CMK (cell line): Measurements from ENCODE around the gene TAS2R4.
"Not testable (repeated sequence)": the region's sequence is repeated elsewhere in the genome, so short reads cannot be mapped to it uniquely, and the experiment has no call there.

Experiments
- DNase-seq: peaks from one replicate; pipeline ENCODE4 v3.0.0-alpha.2; 2010; ENCODE audit warnings: low read depth

TAS2R4 gene, protein sequence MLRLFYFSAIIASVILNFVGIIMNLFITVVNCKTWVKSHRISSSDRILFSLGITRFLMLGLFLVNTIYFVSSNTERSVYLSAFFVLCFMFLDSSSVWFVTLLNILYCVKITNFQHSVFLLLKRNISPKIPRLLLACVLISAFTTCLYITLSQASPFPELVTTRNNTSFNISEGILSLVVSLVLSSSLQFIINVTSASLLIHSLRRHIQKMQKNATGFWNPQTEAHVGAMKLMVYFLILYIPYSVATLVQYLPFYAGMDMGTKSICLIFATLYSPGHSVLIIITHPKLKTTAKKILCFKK

DNA sequence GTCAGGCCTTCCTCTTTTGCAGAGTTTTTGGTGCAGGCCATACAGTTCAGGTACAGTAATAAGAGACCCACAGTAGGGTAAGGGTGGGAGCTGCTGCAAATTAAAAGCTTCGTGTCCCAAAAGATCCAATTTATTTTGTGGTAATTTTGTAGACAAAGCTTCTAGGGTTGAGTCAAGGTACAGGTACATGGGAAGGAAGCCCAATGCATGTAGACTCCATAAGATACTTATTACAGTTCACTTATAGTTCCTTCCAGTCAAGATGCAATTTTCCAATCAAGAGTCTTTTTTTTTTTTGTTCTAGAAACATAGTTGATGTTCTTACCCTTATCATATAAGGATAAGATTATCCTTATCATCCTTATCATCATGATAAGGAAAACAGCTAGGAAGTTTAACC, at the start of gene TAS2R4:
Gene TAS2R4 (plus strand): TSS at position 301 of the 400 bp plus-strand sequence. CDS start 1,815 bp downstream, outside the sequence.
- DNase-seq = no peak

- DNase-seq = no peak
These were observed 47.5 kb upstream of the TAS2R4 start for GRCh38 chr7:141729020-141729419.

- no peak for DNase-seq
These were observed 44.9 kb upstream of the TAS2R4 start for GRCh38 chr7:141731476-141732149.

GRCh38 chr7:141737118-141737835, 39.2 kb upstream of the TAS2R4 start:
- no peak for DNase-seq

DNA sequence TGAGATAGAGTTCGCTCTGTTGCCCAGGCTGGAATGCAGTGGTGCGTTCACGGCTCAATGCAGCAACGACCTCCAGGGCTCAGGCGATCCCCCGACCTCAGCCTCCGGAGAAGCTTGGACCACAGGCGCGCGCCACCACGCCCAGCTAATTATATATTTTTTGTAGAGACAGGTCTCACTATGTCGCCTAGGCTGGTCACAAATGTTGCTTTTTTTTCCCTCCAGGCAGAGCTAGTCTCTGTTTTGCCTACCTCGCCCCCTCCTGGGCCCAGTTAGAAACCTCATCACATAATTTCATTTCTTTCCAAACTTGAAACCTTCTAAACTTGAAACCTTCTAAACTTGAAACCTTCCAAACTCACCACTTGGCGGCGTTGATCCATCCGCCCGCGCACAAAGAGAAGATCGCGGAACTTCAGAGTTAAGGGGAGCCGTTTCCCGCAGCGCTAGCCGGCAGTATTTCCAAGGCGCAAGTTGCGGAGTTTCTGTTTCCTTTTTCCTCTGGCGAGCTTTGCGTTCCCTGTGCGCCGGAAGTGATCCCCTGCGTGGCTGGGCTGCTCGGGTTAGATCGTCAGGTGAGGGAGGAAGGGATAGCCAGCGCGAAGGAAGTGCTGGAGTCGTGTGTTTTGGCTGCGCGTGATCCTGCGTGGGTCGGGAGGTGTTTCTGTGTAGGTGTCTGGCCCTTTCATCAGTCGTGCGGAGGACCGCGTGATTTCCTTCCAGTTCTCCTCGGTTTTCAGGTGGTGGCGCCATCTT, 38.5 kb upstream of the TAS2R4 start, which contains the start of gene SSBP1:
Gene SSBP1 (plus strand): TSS at position 523 of the 756 bp plus-strand sequence. CDS start 809 bp downstream, outside the sequence.
- DNase-seq = peak; percentile 79

DNA sequence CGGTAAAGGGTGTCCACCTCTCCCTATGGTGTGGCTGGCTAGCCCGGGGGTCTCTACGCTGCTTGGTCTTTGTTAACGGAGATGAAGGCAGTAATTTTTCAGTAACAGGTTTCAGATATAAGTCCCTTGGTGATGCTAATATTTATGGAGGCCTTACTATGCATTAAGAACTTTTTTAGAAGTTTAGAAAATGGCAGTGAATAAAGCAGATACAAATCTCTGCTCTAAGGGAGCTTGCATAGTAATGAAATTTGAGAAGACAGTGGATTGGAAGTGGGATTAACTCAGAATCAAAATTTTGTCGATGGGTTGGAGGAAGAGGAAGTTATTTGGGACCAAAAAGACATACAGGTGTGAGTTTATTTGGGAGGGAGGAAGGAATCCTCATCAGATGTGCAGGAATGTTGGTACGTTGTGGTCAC, 37.9 kb upstream of the TAS2R4 start:
- no peak for DNase-seq

DNA sequence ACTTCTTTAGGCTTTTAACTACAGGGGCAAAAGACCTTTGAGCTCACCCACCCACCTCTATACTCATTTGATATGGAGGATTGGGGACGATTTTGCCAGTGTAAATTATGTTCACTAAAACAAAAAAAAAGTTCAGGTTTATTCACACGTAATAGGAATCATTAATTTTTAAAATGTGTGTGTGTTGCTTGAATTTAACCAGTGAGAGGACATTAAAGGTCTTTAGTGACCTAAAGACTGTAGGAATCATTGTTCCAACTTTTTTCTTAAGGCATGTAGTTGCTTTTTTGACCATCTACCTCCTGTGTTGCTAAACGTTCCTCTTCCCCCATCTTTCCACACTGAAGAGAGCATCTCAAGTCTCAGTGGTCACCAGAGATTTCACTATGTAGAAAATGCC, 37.2 kb upstream of the TAS2R4 start:
- DNase-seq = no peak

GRCh38 chr7:141742229-141742628, 34.2 kb upstream of the TAS2R4 start:
- DNase-seq = no peak

- no peak for DNase-seq
These were observed 32.3 kb upstream of the TAS2R4 start for GRCh38 chr7:141744131-141744530.

DNA sequence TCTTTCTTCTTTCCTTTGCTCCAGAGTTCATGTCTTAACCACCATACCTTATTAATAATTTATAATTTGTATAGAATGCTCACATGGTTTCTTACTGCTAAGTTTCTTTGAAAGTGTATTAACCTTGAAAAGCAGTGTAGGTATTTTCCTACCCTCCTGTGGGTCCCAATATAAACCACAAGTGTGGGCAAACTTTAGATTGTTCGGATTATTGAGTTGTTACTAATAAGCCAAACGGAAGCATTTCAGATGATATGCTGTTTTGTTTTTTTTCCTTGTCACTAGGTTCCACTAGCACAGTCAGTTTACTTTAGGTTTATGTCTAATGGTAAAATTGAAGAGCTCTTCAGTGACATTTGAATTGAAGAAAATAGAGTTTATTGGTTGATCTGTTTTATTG, 28.1 kb upstream of the TAS2R4 start:
- no peak for DNase-seq

GRCh38 chr7:141751904-141752303, 24.6 kb upstream of the TAS2R4 start:
- not testable (repeated sequence) for DNase-seq

GRCh38 chr7:141752634-141753033, 23.8 kb upstream of the TAS2R4 start:
- DNase-seq = no peak

GRCh38 chr7:141754939-141755338, 21.5 kb upstream of the TAS2R4 start:
- DNase-seq = no peak

- DNase-seq = no peak
These were observed 12.7 kb upstream of the TAS2R4 start, which contains the start of gene TAS2R3 for GRCh38 chr7:141763797-141764196. Gene TAS2R3, plus strand, starts transcription at chr7:141764097. Its CDS starts 62 bp downstream, at chr7:141764159.

GRCh38 chr7:141770083-141770583, 6.3 kb upstream of the TAS2R4 start:
- not testable (repeated sequence) for DNase-seq

- no peak for DNase-seq
These were observed 9.5 kb downstream of the TAS2R4 start for GRCh38 chr7:141785706-141786552.

DNA sequence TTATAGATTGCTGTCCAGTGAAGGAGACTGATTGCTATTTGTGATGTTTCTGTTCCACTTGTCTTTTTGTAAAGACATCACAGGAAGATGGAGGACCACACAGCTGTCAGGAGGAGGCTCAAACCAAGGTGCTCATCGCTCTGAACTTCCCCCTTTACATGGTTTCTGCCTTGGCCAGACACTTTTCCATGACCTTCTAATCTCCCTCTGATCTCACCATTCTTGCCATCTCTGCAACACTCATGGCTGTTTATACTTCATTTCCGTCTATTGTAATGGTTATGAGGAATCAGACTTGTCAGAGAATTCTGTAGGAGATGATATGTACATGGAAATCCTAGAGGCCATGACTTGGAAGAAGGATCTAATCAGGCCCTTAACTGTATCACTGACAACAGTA, 11.8 kb downstream of the TAS2R4 start:
- no peak for DNase-seq

DNA sequence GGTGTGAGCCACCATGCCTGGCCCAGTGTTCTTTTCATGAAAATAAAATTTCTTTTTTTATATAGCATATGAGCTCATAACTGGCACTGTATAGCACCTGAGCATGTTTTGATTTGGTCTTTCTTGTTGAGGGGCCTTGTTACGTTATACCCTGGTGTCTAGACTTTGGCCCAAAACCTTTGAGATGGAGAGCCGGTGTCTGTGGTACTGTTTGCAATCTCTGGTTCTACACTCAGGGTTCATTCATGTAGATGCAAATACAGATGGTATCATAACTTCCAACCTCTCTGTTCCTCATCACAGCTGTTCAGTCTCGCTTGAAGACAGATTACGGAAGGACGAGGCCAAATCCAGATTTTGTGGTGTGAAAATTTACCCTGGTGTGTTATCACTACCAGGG, 13.4 kb downstream of the TAS2R4 start, which contains the start of gene TAS2R5:
Gene TAS2R5 (plus strand): TSS at position 301 of the 400 bp plus-strand sequence. CDS start 145 bp downstream, outside the sequence.
- no peak for DNase-seq

- no peak for DNase-seq
These were observed 16.1 kb downstream of the TAS2R4 start for GRCh38 chr7:141792526-141792925.

- no peak for DNase-seq
These were observed 43.6 kb downstream of the TAS2R4 start for GRCh38 chr7:141820067-141820466.

- DNase-seq = not testable (repeated sequence)
These were observed 46.0 kb downstream of the TAS2R4 start for GRCh38 chr7:141822432-141822831.
